Head of caudate nucleus (tissue), 42 donors: Measurements from ENCODE around the gene MFSD2B.
"Not testable (repeated sequence)": the region's sequence is repeated elsewhere in the genome, so short reads cannot be mapped to it uniquely, and the experiment has no call there.

ENCODE experiments used
- DNase-seq, 42 donors: peaks; one replicate each; pipeline versions ENCODE4 v3.0.0 to v3.0.0-alpha.2; 2020 to 2021; ENCODE audit warnings: mixed read lengths in 7 of 42
- intact Hi-C: fragments of 100-400 bp; cut with DNase I; formaldehyde crosslinking; loops from one replicate; pipeline ENCODE4 v1.15.0; 2022

The MFSD2B gene

DNA sequence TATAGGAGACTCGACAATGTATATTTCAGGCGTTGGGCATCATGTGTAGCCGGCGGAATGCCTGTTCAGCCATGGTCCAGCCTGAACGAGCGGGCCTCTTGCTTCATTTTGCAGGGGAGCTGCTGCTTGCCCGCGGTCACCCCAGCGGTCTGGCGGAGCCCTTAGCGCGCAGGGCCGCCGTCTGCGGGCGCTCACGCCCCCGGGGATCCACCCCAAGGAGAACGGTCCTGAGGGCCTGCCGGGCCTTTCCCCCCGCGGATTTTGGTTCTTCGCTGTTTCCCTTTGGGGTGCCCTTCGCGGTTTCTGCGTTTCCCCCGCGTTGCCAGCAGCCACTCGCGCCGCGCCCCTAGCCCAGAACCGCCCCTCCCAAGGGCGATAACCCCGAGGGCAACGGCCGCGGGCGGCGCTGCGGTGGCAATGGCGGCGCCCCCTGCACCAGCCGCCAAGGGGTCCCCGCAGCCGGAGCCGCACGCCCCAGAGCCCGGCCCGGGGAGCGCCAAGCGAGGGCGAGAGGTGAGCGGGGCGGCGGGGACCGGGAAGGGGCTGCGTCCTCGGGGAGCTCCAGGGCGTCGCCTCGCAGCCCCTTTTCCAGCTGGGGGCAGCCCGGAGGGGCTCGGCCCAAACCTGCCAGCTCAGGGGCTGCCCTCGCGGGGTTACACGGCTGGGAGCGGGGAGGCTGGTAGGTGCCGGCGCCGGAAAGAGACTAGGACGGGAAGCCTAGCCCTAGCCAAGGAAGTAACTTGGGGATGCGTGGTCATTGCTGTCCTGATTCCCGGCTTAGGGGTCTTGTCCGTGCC lies at the start of gene MFSD2B:
TSS of gene MFSD2B (plus strand) at position 406 of the 797 bp plus-strand sequence. CDS start at position 418, 12 bp downstream.
- DNase-seq = peak in 1 of 42 donors; percentile 12
- intact Hi-C loops = no loop called here

- intact Hi-C loops = no loop called here
These were observed 42.0 kb upstream of the MFSD2B start for GRCh38 chr2:23967846-23968245.

GRCh38 chr2:23976883-23977282 lies 33.0 kb upstream of the MFSD2B start:
- DNase-seq = no peak

More at GRCh38 chr2:23967846-23968245, 42.0 kb upstream of the MFSD2B start:
- no peak for DNase-seq

DNA sequence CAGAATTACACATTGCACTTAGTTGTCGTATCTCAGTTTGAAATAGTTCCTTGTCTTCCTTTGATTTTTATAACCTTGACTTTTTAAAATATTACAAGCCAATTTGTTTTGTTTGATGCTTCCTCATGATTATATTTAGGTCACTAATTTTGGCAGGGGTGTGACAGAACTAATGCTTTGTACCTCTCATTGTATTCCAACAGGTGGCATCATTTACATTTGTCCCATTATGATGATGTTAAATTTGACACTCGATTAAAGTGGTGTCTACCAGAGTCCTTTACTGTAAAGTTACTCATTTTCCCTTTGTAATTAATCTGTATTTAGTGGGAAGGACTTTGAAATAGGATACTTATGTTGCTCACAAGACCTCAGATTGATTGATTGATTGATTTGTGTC lies 21.5 kb upstream of the MFSD2B start:
- DNase-seq = no peak
- intact Hi-C loops = no loop called here

More at GRCh38 chr2:23976883-23977282, 33.0 kb upstream of the MFSD2B start:
- intact Hi-C loops = no loop called here

GRCh38 chr2:23992931-23993330 lies 17.0 kb upstream of the MFSD2B start:
- no peak for DNase-seq
- intact Hi-C loops = no loop called here

GRCh38 chr2:23993736-23994269 lies 16.1 kb upstream of the MFSD2B start:
- intact Hi-C loops = no loop called here
- DNase-seq = no peak

- intact Hi-C loops = no loop called here
- DNase-seq = no peak
These were observed 15.3 kb upstream of the MFSD2B start for GRCh38 chr2:23994567-23994966.

- DNase-seq = no peak
- intact Hi-C loops = no loop called here
These were observed 2.2 kb upstream of the MFSD2B start for GRCh38 chr2:24007693-24008092.

DNA sequence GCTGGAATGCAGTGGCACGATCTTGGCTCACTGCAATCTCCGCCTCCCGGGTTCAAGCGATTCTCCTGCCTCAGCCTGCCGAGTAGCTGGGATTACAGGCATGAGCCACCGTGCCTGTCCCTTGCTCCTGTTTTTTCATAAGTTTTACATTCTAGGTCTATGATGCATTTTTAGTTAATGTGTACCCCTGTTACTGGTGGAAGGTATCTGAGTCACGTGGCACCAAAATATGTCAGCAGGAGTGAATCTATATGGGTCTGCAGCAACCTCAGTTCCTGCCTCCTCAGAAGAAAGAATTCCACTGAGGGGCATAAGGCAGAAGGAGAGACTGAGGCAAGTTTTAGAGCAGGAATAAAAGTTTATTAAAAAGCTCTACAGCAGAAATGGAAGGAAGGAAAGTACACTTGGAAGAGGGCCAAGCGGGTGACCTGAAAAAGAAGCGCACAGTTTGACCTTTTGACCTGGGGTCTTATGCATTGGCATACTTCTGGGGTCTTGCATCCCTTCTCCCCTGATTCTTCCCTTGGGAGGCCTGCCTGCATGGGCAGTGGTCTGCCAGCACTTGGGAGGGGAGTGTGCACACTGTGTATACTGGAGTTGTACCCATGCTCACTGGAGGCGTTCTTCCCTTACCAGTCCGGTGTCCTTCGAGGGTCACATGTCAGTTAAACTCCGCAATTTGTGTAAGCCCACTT lies 1.1 kb upstream of the MFSD2B start:
- intact Hi-C loops = no loop called here
- no peak for DNase-seq

DNA sequence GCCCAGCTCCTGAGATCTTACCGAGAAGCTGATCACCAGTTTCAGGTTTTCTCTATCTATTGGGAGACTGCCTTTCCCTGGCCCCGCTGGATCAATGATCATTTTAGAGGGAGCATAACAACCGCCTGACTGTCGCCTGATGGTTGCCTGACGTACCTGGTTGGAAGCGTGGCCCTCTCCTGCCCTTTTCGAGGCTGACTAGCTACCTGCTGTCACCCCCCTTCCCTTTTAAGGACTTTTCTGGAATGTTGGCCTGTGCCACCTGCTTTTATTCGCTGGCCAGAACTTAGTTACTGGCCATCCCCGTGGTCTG lies 562 bp upstream of the MFSD2B start:
- DNase-seq = no peak
- intact Hi-C loops = no loop called here

DNA sequence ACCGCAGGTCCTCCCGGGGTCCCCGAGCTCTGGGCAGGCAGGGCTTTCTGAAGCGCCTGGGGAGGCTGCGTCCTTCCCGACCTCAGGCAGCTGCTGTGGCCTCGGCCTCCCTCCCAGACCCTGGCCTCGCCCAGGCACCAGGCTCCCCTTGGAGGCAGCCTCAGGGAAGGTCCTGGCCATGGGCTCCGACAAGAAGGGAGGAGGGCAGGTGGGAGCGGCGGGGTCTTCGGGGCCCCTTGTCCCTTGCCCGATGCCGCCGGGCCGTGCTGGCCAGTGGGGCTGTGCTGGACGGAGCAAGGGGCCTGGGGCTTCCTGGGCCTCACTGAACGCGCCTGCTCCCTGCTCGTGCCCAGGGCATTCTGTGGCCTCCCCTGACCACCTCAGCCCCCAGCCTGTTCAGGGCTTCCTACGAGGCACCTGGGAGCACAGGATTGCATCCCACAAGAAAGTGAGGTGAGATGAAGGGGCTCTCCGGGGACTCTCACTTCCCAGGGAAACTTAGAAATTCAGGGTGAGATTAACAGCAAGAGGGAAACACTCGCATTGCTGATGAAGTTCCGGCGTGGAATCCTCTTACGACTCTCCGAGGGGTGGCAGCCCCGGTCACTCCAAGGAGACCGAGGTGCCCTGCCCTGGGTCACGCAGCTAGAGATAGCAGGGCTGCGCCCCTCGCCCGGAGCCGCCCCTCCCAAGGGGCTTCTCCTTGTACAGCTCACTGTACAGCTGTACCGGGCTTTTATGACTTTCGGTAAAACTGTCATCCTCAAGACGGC lies 778 bp downstream of the MFSD2B start:
- intact Hi-C loops = no loop called here
- no peak for DNase-seq

- intact Hi-C loops = no loop called here
- no peak for DNase-seq
These were observed 1.6 kb downstream of the MFSD2B start for GRCh38 chr2:24011250-24012104.

DNA sequence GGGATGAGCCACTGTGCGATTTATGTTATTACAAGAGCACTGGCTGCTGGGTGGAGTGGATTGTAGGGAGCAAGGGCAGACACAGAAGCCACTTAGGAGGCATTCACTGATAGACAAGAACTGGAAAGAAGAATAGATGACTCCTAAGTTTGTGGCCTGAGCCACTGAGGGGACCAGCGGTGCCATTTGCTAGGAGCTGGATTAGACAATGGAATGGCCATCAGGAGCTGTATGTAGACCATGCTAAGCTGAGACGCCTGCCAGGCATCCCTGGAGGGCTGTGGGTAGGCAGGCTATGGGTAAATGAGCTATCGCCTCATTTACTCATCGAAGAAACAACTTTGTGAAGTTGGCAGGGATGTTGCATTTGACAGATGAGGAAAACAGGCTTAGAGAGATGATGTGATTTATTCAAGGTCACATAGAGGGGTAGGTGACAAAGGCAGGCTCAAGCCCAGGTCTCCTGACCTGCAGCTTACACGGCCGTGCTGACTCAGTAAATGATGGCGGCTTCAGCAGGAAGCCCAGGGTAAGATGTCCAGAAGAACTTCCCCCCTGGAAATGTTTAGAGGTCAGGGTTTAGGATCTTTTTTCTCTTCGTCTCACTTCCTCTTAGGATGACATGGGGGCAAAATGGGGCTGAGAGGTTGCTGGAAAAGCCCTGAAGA lies 2.8 kb downstream of the MFSD2B start:
- no peak for DNase-seq
- intact Hi-C loops = no loop called here

GRCh38 chr2:24014902-24015301 lies 5.0 kb downstream of the MFSD2B start:
- DNase-seq, intact Hi-C loops: not testable (repeated sequence)

DNA sequence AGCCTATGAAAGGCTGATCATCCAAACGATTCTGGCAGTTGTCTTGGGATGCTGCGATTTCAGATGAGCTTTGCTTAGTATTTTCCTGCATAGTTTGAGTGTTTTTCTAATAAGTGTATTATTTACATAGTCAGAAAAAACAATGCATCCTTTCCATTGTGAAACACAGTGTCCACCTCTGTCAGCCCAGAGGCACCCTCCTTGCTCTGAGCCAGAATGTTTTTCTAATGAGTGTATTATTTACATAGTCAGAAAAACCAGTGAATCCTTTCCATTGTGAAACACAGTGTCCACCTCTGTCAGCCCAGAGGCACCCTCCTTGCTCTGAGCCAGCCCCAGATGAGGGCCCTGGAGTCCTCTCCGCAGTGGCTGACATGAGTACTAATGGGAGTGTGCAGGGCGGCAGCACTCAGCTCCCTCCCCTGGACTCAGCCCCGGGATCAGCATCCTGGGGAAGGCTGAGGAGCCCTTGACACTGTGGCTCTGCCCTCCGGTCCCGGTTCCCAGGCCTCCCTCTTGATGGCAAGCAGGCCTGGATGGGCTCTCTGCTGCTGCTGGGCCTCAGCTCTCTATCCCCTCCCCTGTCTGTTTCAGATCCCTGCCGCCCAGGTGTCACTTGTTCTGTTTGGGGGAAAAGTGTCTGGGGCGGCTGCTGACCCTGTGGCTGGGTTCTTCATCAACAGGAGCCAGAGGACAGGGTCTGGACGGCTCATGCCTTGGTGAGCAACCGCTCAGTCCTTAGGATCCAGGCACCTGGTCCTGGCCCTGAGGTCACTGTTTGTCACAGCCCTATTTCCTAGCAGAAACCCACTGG lies 5.9 kb downstream of the MFSD2B start:
- DNase-seq = peak in 1 of 42 donors; percentile 33
- intact Hi-C loops = no loop called here

DNA sequence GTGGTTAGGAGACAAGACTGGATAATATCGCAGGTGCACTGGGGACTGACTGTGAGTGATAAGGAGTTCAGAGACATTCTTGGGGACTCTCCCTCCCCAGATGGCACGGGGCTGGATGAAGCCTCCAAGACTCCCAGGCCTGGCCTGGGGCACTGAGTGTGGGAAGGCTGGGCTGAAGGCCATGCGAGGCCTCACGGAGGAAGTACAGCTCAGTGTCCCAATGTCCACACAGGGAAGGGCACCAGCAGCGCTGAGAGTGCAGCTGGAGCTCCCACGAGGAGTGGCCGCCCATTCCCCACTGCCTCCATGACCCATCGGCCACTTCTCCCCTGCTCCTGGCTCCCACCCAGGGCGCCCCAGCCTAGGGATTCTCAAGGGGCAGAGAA lies 6.5 kb downstream of the MFSD2B start:
- DNase-seq = no peak
- intact Hi-C loops = no loop called here
